ENCODE data around the gene HSPB1.

Gene HSPB1

GRCh38 chr7:76317782-76318487, 15.5 kb downstream of the HSPB1 start:
- Mint-ChIP-seq H3K36me3 (ENCODE audit: low read depth) (peaks cover 21% of the 10 kb centered on the region), H3K4me3 (peak overlapping the region; percentile 84), H3K27ac (peak overlapping the region; percentile 98), H3K9me3 (no peaks in the 10 kb centered on the region), H3K4me1 (peaks cover 21% of the 10 kb centered on the region), H3K27me3 (ENCODE audit: low read depth, poor library complexity) (peaks cover 4% of the 10 kb centered on the region)
- no peak for TF ChIP-seq CTCF (IDR thresholded peaks at IDR 0.05)
- peak; percentile 96 for DNase-seq

GRCh38 chr7:76318488-76319353, 16.2 kb downstream of the HSPB1 start:
- peaks cover 21% of the 10 kb centered on the region for H3K36me3 Mint-ChIP-seq (ENCODE audit: low read depth)
- peak; percentile 47 for DNase-seq
- TF ChIP-seq CTCF (IDR thresholded peaks at IDR 0.05), result no peak

GRCh38 chr7:76325092-76325491, 22.6 kb downstream of the HSPB1 start:
- no peak for DNase-seq
- Mint-ChIP-seq H3K27ac (no peak overlapping the region), H3K4me3 (no peak overlapping the region), H3K36me3 (ENCODE audit: low read depth) (peaks cover 68% of the 10 kb centered on the region), H3K4me1 (peaks cover 24% of the 10 kb centered on the region), H3K9me3 (no peaks in the 10 kb centered on the region), H3K27me3 (ENCODE audit: low read depth, poor library complexity) (no peaks in the 10 kb centered on the region)
- TF ChIP-seq CTCF (IDR thresholded peaks at IDR 0.05), result no peak

More at GRCh38 chr7:76318488-76319353, 16.2 kb downstream of the HSPB1 start:
- H3K4me1 Mint-ChIP-seq, result peaks cover 21% of the 10 kb centered on the region
- H3K27me3 Mint-ChIP-seq (ENCODE audit: low read depth, poor library complexity), result peaks cover 4% of the 10 kb centered on the region
- peak overlapping the region; percentile 89 for H3K27ac Mint-ChIP-seq
- no peaks in the 10 kb centered on the region for H3K9me3 Mint-ChIP-seq
- H3K4me3 Mint-ChIP-seq, result peak overlapping the region; percentile 84

- peaks cover 25% of the 10 kb centered on the region for H3K4me1 Mint-ChIP-seq
- peaks cover 67% of the 10 kb centered on the region for H3K36me3 Mint-ChIP-seq (ENCODE audit: low read depth)
- no peak for DNase-seq
- no peak overlapping the region for H3K27ac Mint-ChIP-seq
- no peak overlapping the region for H3K4me3 Mint-ChIP-seq
- no peaks in the 10 kb centered on the region for H3K27me3 Mint-ChIP-seq (ENCODE audit: low read depth, poor library complexity)
- no peaks in the 10 kb centered on the region for H3K9me3 Mint-ChIP-seq
- TF ChIP-seq CTCF (IDR thresholded peaks at IDR 0.05), result no peak
Measured at GRCh38 chr7:76325811-76326210, 23.3 kb downstream of the HSPB1 start.

- H3K27me3 Mint-ChIP-seq (ENCODE audit: low read depth, poor library complexity), result no peaks in the 10 kb centered on the region
- peaks cover 66% of the 10 kb centered on the region for H3K36me3 Mint-ChIP-seq (ENCODE audit: low read depth)
- H3K27ac Mint-ChIP-seq, result peak overlapping the region; percentile 68
- no peak for DNase-seq
- H3K4me1 Mint-ChIP-seq, result peaks cover 26% of the 10 kb centered on the region
- H3K9me3 Mint-ChIP-seq, result no peaks in the 10 kb centered on the region
- H3K4me3 Mint-ChIP-seq, result no peak overlapping the region
- no peak for TF ChIP-seq CTCF (IDR thresholded peaks at IDR 0.05)
Measured at GRCh38 chr7:76326646-76327233, 24.3 kb downstream of the HSPB1 start.

Data from nephron progenitor cell (in vitro differentiated cells).